Liver (tissue), 9 donors: ENCODE measurements around the gene SDHAF1. TPM values are rescaled to one million over a fixed set of nuclear protein-coding genes. Genes with fewer than 3 reads are reported as not detected.
A peak's percentile ranks its signal among the peaks of the same experiment; 100 is the strongest.

ENCODE experiments used
- DNase-seq: peaks from one replicate; pipeline ENCODE4 v3.0.0-alpha.2; 2017; ENCODE audit warnings: low spot score
- H3K27ac ChIP-seq, 2 donors: one replicate each; pipeline ENCODE4 v1.7.0; 2013; ENCODE audit warnings: inconsistent platforms in 2 of 2, low read length in 2 of 2, control low read depth in 1 of 2, low read depth in 1 of 2, mild to moderate bottlenecking in 1 of 2
- H3K27me3 ChIP-seq, 4 donors: one replicate each; pipeline versions ENCODE4 v1.6.1 to v1.7.0; 2013; ENCODE audit warnings: low read length in 3 of 4, inconsistent platforms in 1 of 4, mild to moderate bottlenecking in 1 of 4, moderate library complexity in 1 of 4; ENCODE audit not compliant: control insufficient read depth in 4 of 4, insufficient read depth in 4 of 4
- H3K36me3 ChIP-seq, 4 donors: one replicate each; pipeline versions ENCODE4 v1.6.1 to v1.7.0; 2013; ENCODE audit warnings: low read length in 3 of 4, mild to moderate bottlenecking in 3 of 4, low read depth in 1 of 4, moderate library complexity in 1 of 4; ENCODE audit not compliant: control insufficient read depth in 4 of 4, insufficient read depth in 3 of 4
- H3K4me1 ChIP-seq, 4 donors: one replicate each; pipeline versions ENCODE4 v1.6.1 to v1.7.0; 2013; ENCODE audit warnings: low read length in 3 of 4, mild to moderate bottlenecking in 3 of 4, moderate library complexity in 1 of 4; ENCODE audit not compliant: control insufficient read depth in 4 of 4, insufficient read depth in 4 of 4
- H3K4me3 ChIP-seq, 3 donors: one replicate each; pipeline versions ENCODE4 v1.6.1 to v1.7.0; 2013; ENCODE audit warnings: low read length in 3 of 3, control low read depth in 1 of 3, low read depth in 1 of 3, mild to moderate bottlenecking in 1 of 3
- H3K9ac ChIP-seq, 2 donors: one replicate each; pipeline ENCODE4 v1.7.0; 2013; ENCODE audit warnings: low read length in 2 of 2, mild to moderate bottlenecking in 2 of 2, moderate library complexity in 2 of 2, control low read depth in 1 of 2, low read depth in 1 of 2
- H3K9me3 ChIP-seq, 4 donors: one replicate each; pipeline versions ENCODE4 v1.6.1 to v1.7.0; 2013; ENCODE audit warnings: low read length in 3 of 4; ENCODE audit not compliant: control insufficient read depth in 4 of 4
- EGR1 ChIP-seq, 2 donors: IDR thresholded peaks; 2 replicates each; pipeline ENCODE4 v1.6.1; 2016 to 2018; ENCODE audit warnings: antibody characterized with exemption in 2 of 2, low read depth in 2 of 2
- FOXA1 ChIP-seq: IDR thresholded peaks from 2 replicates; pipeline ENCODE4 v1.6.1; 2016; ENCODE audit warnings: antibody characterized with exemption
- FOXA2 ChIP-seq: IDR thresholded peaks from 2 replicates; pipeline ENCODE4 v1.6.1; 2016; ENCODE audit warnings: antibody characterized with exemption
- GABPA ChIP-seq, 2 donors: IDR thresholded peaks in 1 of 2; conservative IDR thresholded peaks in 1 of 2; 2 replicates each; pipeline ENCODE4 v1.6.1; 2016; ENCODE audit warnings: antibody characterized with exemption in 2 of 2, mild to moderate bottlenecking in 1 of 2, moderate library complexity in 1 of 2
- HNF4A ChIP-seq, 2 donors: conservative IDR thresholded peaks; 2 replicates each; pipeline ENCODE4 v1.6.1; 2016; ENCODE audit warnings: antibody characterized with exemption in 2 of 2, mild to moderate bottlenecking in 2 of 2
- HNF4G ChIP-seq: IDR thresholded peaks from 2 replicates; pipeline ENCODE4 v1.6.1; 2016; ENCODE audit warnings: antibody characterized with exemption
- MAX ChIP-seq: IDR thresholded peaks from 2 replicates; pipeline ENCODE4 v1.6.1; 2016; ENCODE audit warnings: antibody characterized with exemption
- NR2F2 ChIP-seq: IDR thresholded peaks from 2 replicates; pipeline ENCODE4 v1.6.1; 2016; ENCODE audit warnings: antibody characterized with exemption
- RAD21 ChIP-seq, 2 donors: IDR thresholded peaks; 2 replicates each; pipeline ENCODE4 v1.6.1; 2016; ENCODE audit warnings: antibody characterized with exemption in 2 of 2, mild to moderate bottlenecking in 2 of 2
- RXRA ChIP-seq, 2 donors: IDR thresholded peaks; 2 replicates each; pipeline ENCODE4 v1.6.1; 2017 to 2018; ENCODE audit warnings: antibody characterized with exemption in 2 of 2, mild to moderate bottlenecking in 1 of 2
- SP1 ChIP-seq: IDR thresholded peaks from 2 replicates; pipeline ENCODE4 v1.6.1; 2018; ENCODE audit warnings: antibody characterized with exemption, mild to moderate bottlenecking
- TAF1 ChIP-seq: conservative IDR thresholded peaks from 2 replicates; pipeline ENCODE4 v1.6.1; 2016; ENCODE audit warnings: antibody characterized with exemption, mild to moderate bottlenecking
- YY1 ChIP-seq: IDR thresholded peaks from 2 replicates; pipeline ENCODE4 v1.6.1; 2016; ENCODE audit warnings: antibody characterized with exemption, mild to moderate bottlenecking
- ZBTB33 ChIP-seq: IDR thresholded peaks from 2 replicates; pipeline ENCODE4 v1.6.1; 2016; ENCODE audit warnings: antibody characterized with exemption
- WGBS: extraction: QIAGEN DNeasy Blood & Tissue Kit; methylation state at CpG from one replicate; pipeline ENCODE4 v1.1.7; 2013; 5-methylcytosine and 5-hydroxymethylcytosine counted together
- polyA plus RNA-seq, 2 donors: library from polyadenylated mRNA; stranded (reverse) in 1 of 2; unstranded in 1 of 2; fragments of 200-250 nt in 1 of 2; fragments of >200 nt in 1 of 2; fragmentation: Nextera tagmentation in 1 of 2; extraction: Ambion mirVana in 1 of 2; gene quantifications; one replicate each; pipeline versions ENCODE4 v1.2.1 to v1.2.3, GENCODE V29; 2013 to 2015
- total RNA-seq, 2 donors: library from RNA; depleted of rRNA; stranded (reverse); fragments of >200 nt; gene quantifications; one replicate each; pipeline ENCODE4 v1.2.3, GENCODE V29; 2014
- TF ChIP-seq, protein P1 (sequence below): IDR thresholded peaks from 2 replicates; pipeline ENCODE4 v1.6.1; 2016; ENCODE audit warnings: antibody characterized with exemption
- TF ChIP-seq, protein P2 (sequence below): IDR thresholded peaks from 2 replicates; pipeline ENCODE4 v1.6.1; 2016; ENCODE audit warnings: antibody characterized with exemption, mild to moderate bottlenecking
- donor health status: healthy.
- donor health status: healthy.
- donor health status: healthy.
- donor health status: healthy.
- donor health status: healthy.

The SDHAF1 gene
- total and polyA plus RNA-seq, 4 donors, result 8.4 to 28.4 (median 18.9) TPM

- peak; percentile 52 for DNase-seq
- peak overlapping the region in 2 of 3 donors; percentile 23 to 53 for H3K4me3 ChIP-seq
- peaks cover 11 to 39% (median 27%) of the 10 kb centered on the region in 4 donors for H3K4me1 ChIP-seq
- H3K27ac ChIP-seq, result peak overlapping the region; percentile 9 to 10
- under 1% methylated on average over 50 of the region's 50 CpGs for WGBS
- peak overlapping the region in 1 of 2 donors; percentile 6 for H3K9ac ChIP-seq
- H3K27me3 ChIP-seq, result no peaks in the 10 kb centered on the region
- no peaks in the 10 kb centered on the region for H3K36me3 ChIP-seq
- TF ChIP-seq EGR1 (IDR thresholded peaks at IDR 0.05; ENCODE audit: low read depth in 2 of 2) (no peak), YY1 (no peak), GABPA (IDR thresholded peaks at IDR 0.05 in 1 of 2, conservative IDR thresholded peaks at IDR 0.05 in 1 of 2) (no peak), NR2F2 (no peak), RXRA (IDR thresholded peaks at IDR 0.05) (no peak), HNF4G (no peak), FOXA2 (no peak), RAD21 (IDR thresholded peaks at IDR 0.05) (no peak)
- TF ChIP-seq, protein P1, sequence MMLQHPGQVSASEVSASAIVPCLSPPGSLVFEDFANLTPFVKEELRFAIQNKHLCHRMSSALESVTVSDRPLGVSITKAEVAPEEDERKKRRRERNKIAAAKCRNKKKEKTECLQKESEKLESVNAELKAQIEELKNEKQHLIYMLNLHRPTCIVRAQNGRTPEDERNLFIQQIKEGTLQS, result no peak
- H3K9me3 ChIP-seq, result no peaks in the 10 kb centered on the region
These were observed 14.2 kb downstream of the SDHAF1 start for GRCh38 chr19:36009220-36009619.

GRCh38 chr19:36009633-36010379 is 14.8 kb downstream of the SDHAF1 start:
- WGBS, result 61% methylated on average over 15 of the region's 15 CpGs
- no peak for DNase-seq
- peak overlapping the region in 2 of 3 donors; percentile 23 to 53 for H3K4me3 ChIP-seq
- no peaks in the 10 kb centered on the region for H3K36me3 ChIP-seq
- no peak overlapping the region for H3K9ac ChIP-seq
- peaks cover 11 to 45% (median 30%) of the 10 kb centered on the region in 4 donors for H3K4me1 ChIP-seq
- peak overlapping the region in 1 of 2 donors; percentile 10 for H3K27ac ChIP-seq
- H3K9me3 ChIP-seq, result no peaks in the 10 kb centered on the region
- no peak for TF ChIP-seq MAX
- TF ChIP-seq TAF1, result no peak
- no peak for TF ChIP-seq FOXA1
- H3K27me3 ChIP-seq, result no peaks in the 10 kb centered on the region

DNA sequence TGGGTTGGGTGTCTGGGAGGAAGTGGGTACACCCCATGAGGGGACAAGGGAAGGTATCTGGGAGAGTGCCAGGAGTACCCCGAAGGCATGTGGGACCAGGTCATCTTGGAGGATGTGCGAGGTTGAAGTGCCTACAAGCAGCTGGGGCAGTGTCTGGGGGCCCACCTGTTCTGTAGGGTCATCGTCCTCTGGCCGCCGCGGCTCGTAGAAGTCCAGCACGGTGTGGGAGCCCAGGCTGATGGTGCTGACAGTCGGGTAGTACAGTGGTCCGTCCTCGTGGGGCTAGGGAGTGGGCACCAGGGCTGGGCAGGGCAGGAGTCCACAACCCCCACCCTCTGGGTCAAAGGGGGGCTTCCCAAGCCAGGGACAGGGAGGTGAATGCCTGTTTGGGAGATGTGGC is 15.4 kb downstream of the SDHAF1 start:
- DNase-seq, result no peak
- H3K36me3 ChIP-seq, result no peaks in the 10 kb centered on the region
- TF ChIP-seq RXRA (IDR thresholded peaks at IDR 0.05) (no peak), ZBTB33 (no peak), TAF1 (no peak), HNF4A (conservative IDR thresholded peaks at IDR 0.05) (no peak), SP1 (no peak)
- TF ChIP-seq, protein P2, sequence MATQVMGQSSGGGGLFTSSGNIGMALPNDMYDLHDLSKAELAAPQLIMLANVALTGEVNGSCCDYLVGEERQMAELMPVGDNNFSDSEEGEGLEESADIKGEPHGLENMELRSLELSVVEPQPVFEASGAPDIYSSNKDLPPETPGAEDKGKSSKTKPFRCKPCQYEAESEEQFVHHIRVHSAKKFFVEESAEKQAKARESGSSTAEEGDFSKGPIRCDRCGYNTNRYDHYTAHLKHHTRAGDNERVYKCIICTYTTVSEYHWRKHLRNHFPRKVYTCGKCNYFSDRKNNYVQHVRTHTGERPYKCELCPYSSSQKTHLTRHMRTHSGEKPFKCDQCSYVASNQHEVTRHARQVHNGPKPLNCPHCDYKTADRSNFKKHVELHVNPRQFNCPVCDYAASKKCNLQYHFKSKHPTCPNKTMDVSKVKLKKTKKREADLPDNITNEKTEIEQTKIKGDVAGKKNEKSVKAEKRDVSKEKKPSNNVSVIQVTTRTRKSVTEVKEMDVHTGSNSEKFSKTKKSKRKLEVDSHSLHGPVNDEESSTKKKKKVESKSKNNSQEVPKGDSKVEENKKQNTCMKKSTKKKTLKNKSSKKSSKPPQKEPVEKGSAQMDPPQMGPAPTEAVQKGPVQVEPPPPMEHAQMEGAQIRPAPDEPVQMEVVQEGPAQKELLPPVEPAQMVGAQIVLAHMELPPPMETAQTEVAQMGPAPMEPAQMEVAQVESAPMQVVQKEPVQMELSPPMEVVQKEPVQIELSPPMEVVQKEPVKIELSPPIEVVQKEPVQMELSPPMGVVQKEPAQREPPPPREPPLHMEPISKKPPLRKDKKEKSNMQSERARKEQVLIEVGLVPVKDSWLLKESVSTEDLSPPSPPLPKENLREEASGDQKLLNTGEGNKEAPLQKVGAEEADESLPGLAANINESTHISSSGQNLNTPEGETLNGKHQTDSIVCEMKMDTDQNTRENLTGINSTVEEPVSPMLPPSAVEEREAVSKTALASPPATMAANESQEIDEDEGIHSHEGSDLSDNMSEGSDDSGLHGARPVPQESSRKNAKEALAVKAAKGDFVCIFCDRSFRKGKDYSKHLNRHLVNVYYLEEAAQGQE, result no peak
- no peaks in the 10 kb centered on the region for H3K27me3 ChIP-seq
- peaks cover 11 to 47% (median 32%) of the 10 kb centered on the region in 4 donors for H3K4me1 ChIP-seq
- H3K27ac ChIP-seq, result no peak overlapping the region
- no peak overlapping the region for H3K9ac ChIP-seq
- no peaks in the 10 kb centered on the region for H3K9me3 ChIP-seq
- 95% methylated on average over 11 of the region's 11 CpGs for WGBS
- no peak overlapping the region for H3K4me3 ChIP-seq
